CD4-positive, alpha-beta T cell (primary cell): ENCODE results near the gene ST6GALNAC2. TPM values are rescaled to one million over a fixed set of nuclear protein-coding genes. Genes with fewer than 3 reads are reported as not detected.
"Not testable (repeated sequence)": the region's sequence is repeated elsewhere in the genome, so short reads cannot be mapped to it uniquely, and the experiment has no call there.

ENCODE experiments used
- ATAC-seq: fragments of 200-7000 bp; cut with Tn5 transposase; one replicate; pipeline ENCODE4 v1.10.0; 2022; ENCODE audit warnings: mild to moderate bottlenecking; ENCODE audit not compliant: poor library complexity
- CTCF ChIA-PET: fragments of 350-600 bp; sonication (Branson Sonifier 250); formaldehyde crosslinking; loops from one replicate; lab custom pipeline; 2021; ENCODE audit warnings: antibody characterized with exemption, inconsistent platforms; lab: Charles Lee
- POLR2A ChIA-PET: fragments of 350-600 bp; sonication (Branson Sonifier 250); formaldehyde crosslinking; loops from one replicate; lab custom pipeline; 2021; ENCODE audit warnings: antibody characterized with exemption, inconsistent platforms; lab: Charles Lee
- DNase-seq, 14 experiments: peaks; one replicate each; pipeline ENCODE4 v3.0.0-alpha.2; 2013 to 2020; ENCODE audit warnings: mixed read lengths in 2 of 14
- H3K27ac ChIP-seq, 2 donors: one replicate each; pipeline versions ENCODE4 v1.5.1 to v1.7.0; 2013; ENCODE audit warnings: low read length in 2 of 2, low read depth in 1 of 2, mild to moderate bottlenecking in 1 of 2
- H3K27me3 ChIP-seq, 2 experiments: 1 replicate in 1 of 2; 2 replicates in 1 of 2; pipeline versions ENCODE4 v1.6.1 to v1.7.0; 2013; ENCODE audit warnings: low read length in 2 of 2, control low read depth in 1 of 2, mild to moderate bottlenecking in 1 of 2, moderate library complexity in 1 of 2; ENCODE audit not compliant: insufficient read depth in 2 of 2, control insufficient read depth in 1 of 2
- H3K36me3 ChIP-seq: one replicate; pipeline ENCODE4 v1.6.1; 2013; ENCODE audit warnings: low read length, control low read depth; ENCODE audit not compliant: insufficient read depth
- H3K4me1 ChIP-seq: one replicate; pipeline ENCODE4 v1.6.1; 2013; ENCODE audit warnings: low read length, control low read depth; ENCODE audit not compliant: insufficient read depth
- H3K4me3 ChIP-seq: one replicate; pipeline ENCODE4 v1.5.1; 2013; ENCODE audit warnings: mild to moderate bottlenecking, low read length, moderate library complexity
- H3K9me3 ChIP-seq, 2 experiments: 1 replicate in 1 of 2; 2 replicates in 1 of 2; pipeline versions ENCODE4 v1.6.1 to v1.7.0; 2013; ENCODE audit warnings: low read length in 2 of 2, mild to moderate bottlenecking in 2 of 2, control low read depth in 1 of 2, moderate library complexity in 1 of 2; ENCODE audit not compliant: control insufficient read depth in 1 of 2, insufficient read depth in 1 of 2
- H3K27ac Mint-ChIP-seq: one replicate; pipeline ENCODE4 v1.8.0; 2020; ENCODE audit warnings: mixed read lengths
- H3K27me3 Mint-ChIP-seq: one replicate; pipeline ENCODE4 v1.8.0; 2021; ENCODE audit warnings: mixed read lengths
- H3K36me3 Mint-ChIP-seq: one replicate; pipeline ENCODE4 v1.8.0; 2021; ENCODE audit warnings: low read depth, mixed read lengths
- H3K4me1 Mint-ChIP-seq: one replicate; pipeline ENCODE4 v1.8.0; 2021; ENCODE audit warnings: low read depth, mixed read lengths
- H3K4me3 Mint-ChIP-seq: one replicate; pipeline ENCODE4 v1.8.0; 2020; ENCODE audit warnings: mild to moderate bottlenecking, mixed read lengths
- H3K9me3 Mint-ChIP-seq: one replicate; pipeline ENCODE4 v1.8.0; 2020; ENCODE audit warnings: mixed read lengths
- CTCF ChIP-seq: fragments of 200-600 bp; IDR thresholded peaks from one replicate; pipeline ENCODE4 v1.8.0; 2022; ENCODE audit warnings: antibody characterized with exemption, mild to moderate bottlenecking
- intact Hi-C, 2 experiments: fragments of 100-400 bp; cut with DNase I in 1 of 2; cut with micrococcal nuclease in 1 of 2; formaldehyde crosslinking; loops; one replicate each; pipeline versions ENCODE4 v1.15.1 to v1.9.0; 2023 to 2025; cut with DNase I, micrococcal nuclease
- total RNA-seq, 174 experiments: library from RNA in 2 of 174; stranded (reverse) in 2 of 174; gene quantifications; one replicate each; pipeline ENCODE4 v1.2.3 and lab custom pipeline; 2021 to 2026

ST6GALNAC2 gene
- total RNA-seq, 2 experiments from 2014 or later = 0.49 to 1.2 TPM

GRCh38 chr17:76612977-76613851 is 27.6 kb upstream of the ST6GALNAC2 start:
- H3K9me3 ChIP-seq = no peaks in the 10 kb centered on the region
- DNase-seq (no peak), ATAC-seq (no peak)
- no peak overlapping the region for H3K4me3 ChIP-seq
- H3K4me3 Mint-ChIP-seq = no peak overlapping the region
- no peak overlapping the region for H3K27ac Mint-ChIP-seq
- no peak for TF ChIP-seq CTCF
- H3K36me3 Mint-ChIP-seq = no peaks in the 10 kb centered on the region
- H3K27me3 ChIP-seq = no peaks in the 10 kb centered on the region
- H3K27me3 Mint-ChIP-seq = no peaks in the 10 kb centered on the region
- CTCF ChIA-PET = interaction anchor here (1.7 kb wide), 1 partner anchor 11 kb away, joined by 7 read pairs; no protein-coding TSS in a partner anchor
- H3K9me3 Mint-ChIP-seq = no peaks in the 10 kb centered on the region
- no peak overlapping the region for H3K27ac ChIP-seq
- intact Hi-C loops = no loop called here
- POLR2A ChIA-PET = interaction anchor here (1.2 kb wide), 1 partner anchor 56 kb away, joined by 3 read pairs; no protein-coding TSS in a partner anchor
- no peaks in the 10 kb centered on the region for H3K4me1 Mint-ChIP-seq
- no peaks in the 10 kb centered on the region for H3K4me1 ChIP-seq
- H3K36me3 ChIP-seq = no peaks in the 10 kb centered on the region

- no peak for DNase-seq
- ChIA-PET CTCF (interaction anchor here (1.7 kb wide), 1 partner anchor 12 kb away, joined by 7 read pairs; no protein-coding TSS in a partner anchor), POLR2A (no interaction called here)
- ATAC-seq = no peak
- Mint-ChIP-seq H3K4me3 (no peak overlapping the region), H3K9me3 (no peaks in the 10 kb centered on the region), H3K27me3 (no peaks in the 10 kb centered on the region), H3K4me1 (no peaks in the 10 kb centered on the region), H3K27ac (no peak overlapping the region), H3K36me3 (no peaks in the 10 kb centered on the region)
- Histone ChIP-seq H3K36me3 (no peaks in the 10 kb centered on the region), H3K27me3 (no peaks in the 10 kb centered on the region), H3K4me1 (no peaks in the 10 kb centered on the region), H3K4me3 (no peak overlapping the region), H3K9me3 (no peaks in the 10 kb centered on the region), H3K27ac (no peak overlapping the region)
- TF ChIP-seq CTCF = no peak
- intact Hi-C loops = no loop called here
Observed at GRCh38 chr17:76612465-76612864, 26.8 kb upstream of the ST6GALNAC2 start.

GRCh38 chr17:76611758-76612157 is 26.1 kb upstream of the ST6GALNAC2 start:
- Mint-ChIP-seq H3K9me3 (no peaks in the 10 kb centered on the region), H3K27me3 (no peaks in the 10 kb centered on the region), H3K4me3 (no peak overlapping the region), H3K4me1 (no peaks in the 10 kb centered on the region), H3K27ac (no peak overlapping the region), H3K36me3 (no peaks in the 10 kb centered on the region)
- Histone ChIP-seq H3K36me3 (no peaks in the 10 kb centered on the region), H3K9me3 (no peaks in the 10 kb centered on the region), H3K4me3 (no peak overlapping the region), H3K27ac (no peak overlapping the region), H3K4me1 (no peaks in the 10 kb centered on the region), H3K27me3 (no peaks in the 10 kb centered on the region)
- intact Hi-C loops = no loop called here
- ChIA-PET POLR2A (no interaction called here), CTCF (interaction anchor here (1.2 kb wide), 1 partner anchor 89 kb away, joined by 3 read pairs; no protein-coding TSS in a partner anchor)
- DNase-seq (no peak), ATAC-seq (no peak)
- no peak for TF ChIP-seq CTCF

- CTCF ChIA-PET = interaction anchor here (1.2 kb wide), 1 partner anchor 88 kb away, joined by 3 read pairs; no protein-coding TSS in a partner anchor
- H3K4me3 ChIP-seq, H3K4me1 Mint-ChIP-seq, H3K36me3 Mint-ChIP-seq, intact Hi-C loops, H3K9me3 Mint-ChIP-seq, H3K27ac Mint-ChIP-seq, H3K27me3 ChIP-seq, POLR2A ChIA-PET, ATAC-seq, H3K36me3 ChIP-seq, H3K9me3 ChIP-seq, DNase-seq, H3K4me1 ChIP-seq, H3K27me3 Mint-ChIP-seq, H3K4me3 Mint-ChIP-seq, H3K27ac ChIP-seq: not testable (repeated sequence)
Observed at GRCh38 chr17:76611080-76611749, 25.6 kb upstream of the ST6GALNAC2 start.

GRCh38 chr17:76606685-76607084 is 21.0 kb upstream of the ST6GALNAC2 start:
- H3K36me3 ChIP-seq, POLR2A ChIA-PET, ATAC-seq, H3K4me3 Mint-ChIP-seq, H3K4me3 ChIP-seq, CTCF ChIA-PET, H3K27me3 Mint-ChIP-seq, H3K4me1 Mint-ChIP-seq, H3K36me3 Mint-ChIP-seq, DNase-seq, H3K4me1 ChIP-seq, intact Hi-C loops, H3K27ac ChIP-seq, H3K27me3 ChIP-seq, H3K9me3 Mint-ChIP-seq, H3K27ac Mint-ChIP-seq, H3K9me3 ChIP-seq: not testable (repeated sequence)
